ENCODE data around the gene MPDZ.

Gene MPDZ

GRCh38 chr9:13181652-13182051, 97.8 kb downstream of the MPDZ start:
- DNase-seq (ENCODE audit: low spot score) = no peak

DNA sequence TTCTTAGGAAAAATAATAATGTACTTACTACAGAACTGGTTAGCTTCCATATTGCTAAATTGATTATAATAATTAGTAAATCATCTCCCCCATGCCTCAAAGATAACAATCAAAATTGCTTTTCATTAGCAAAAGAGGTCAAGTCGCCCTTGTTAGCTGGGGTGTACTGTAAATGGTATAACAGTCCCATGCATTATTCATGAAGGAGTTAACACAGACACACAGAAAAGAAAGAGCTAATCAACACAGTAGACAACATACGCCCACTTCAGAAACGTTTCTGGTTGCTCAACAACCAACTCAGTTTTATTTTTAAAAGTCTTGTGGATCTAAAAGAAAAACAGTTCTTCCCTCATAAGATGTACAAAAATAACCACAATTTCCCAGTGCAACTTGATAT, 100.2 kb downstream of the MPDZ start:
- DNase-seq (ENCODE audit: low spot score) = no peak

DNA sequence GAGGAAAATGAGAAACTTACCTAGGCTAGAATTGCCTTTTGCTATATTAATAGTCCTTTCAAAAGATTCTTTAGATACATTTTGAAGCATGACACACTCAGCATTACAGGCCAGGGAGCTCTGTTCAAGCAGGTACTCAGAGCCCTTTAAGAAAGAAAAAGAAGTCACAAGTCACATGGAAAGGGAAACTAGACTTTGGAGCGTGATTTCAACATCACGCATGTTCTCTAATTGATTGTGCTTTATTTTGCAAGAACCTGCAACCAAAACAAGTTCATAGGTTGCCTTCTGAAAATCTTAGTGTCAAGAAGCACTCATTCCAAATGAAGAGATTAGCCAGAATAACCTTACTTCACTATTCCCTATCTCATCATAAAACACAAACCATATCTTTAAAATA, 103.8 kb downstream of the MPDZ start:
- DNase-seq (ENCODE audit: low spot score) = no peak

- no peak for DNase-seq (ENCODE audit: low spot score)
Observed at GRCh38 chr9:13174906-13175639, 104.4 kb downstream of the MPDZ start.

DNA sequence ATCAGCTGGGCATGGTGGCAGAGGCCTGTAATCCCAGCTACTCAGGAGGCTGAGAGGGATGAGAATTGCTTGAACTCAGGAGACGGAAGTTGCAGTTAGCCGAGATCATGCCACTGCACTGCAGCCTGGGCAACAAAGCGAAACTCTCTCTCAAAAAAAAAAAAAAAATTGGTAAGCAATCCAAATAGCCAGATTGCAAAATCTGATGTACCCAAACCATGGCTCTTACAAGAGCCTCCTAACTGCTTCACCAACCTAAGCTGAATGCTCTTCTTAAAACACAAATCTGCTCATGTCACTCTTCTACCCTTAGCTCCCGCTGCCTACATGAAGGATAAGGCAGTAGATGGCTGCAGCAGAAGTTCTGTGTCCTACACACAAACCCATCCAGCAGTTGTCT, 105.9 kb downstream of the MPDZ start:
- no peak for DNase-seq (ENCODE audit: low spot score)

- no peak for DNase-seq (ENCODE audit: low spot score)
Observed at GRCh38 chr9:13171261-13171660, 108.2 kb downstream of the MPDZ start.

- DNase-seq (ENCODE audit: low spot score) = no peak
Observed at GRCh38 chr9:13166996-13167395, 112.5 kb downstream of the MPDZ start.

DNA sequence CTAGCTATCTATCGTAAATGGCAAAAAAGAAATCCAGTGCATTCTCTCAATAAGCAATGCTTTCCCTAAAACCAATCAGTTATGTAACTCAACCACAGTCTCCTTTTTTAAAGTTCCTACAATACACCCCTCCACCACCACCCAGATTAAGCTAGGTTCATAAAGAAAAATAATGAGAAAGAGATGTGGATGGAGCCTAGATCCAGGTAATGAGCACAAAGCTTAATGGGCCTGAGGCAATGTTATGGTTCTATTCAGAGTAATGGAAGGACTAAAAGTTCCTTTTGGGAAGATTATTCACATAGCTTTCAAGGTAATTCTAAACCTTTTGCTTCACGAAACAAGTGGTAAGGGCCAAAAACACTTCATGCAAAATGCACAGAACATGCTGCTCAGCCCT, 113.5 kb downstream of the MPDZ start:
- DNase-seq (ENCODE audit: low spot score) = no peak

GRCh38 chr9:13165236-13165945, 114.1 kb downstream of the MPDZ start:
- DNase-seq (ENCODE audit: low spot score) = no peak

GRCh38 chr9:13163946-13164345, 115.5 kb downstream of the MPDZ start:
- no peak for DNase-seq (ENCODE audit: low spot score)

DNA sequence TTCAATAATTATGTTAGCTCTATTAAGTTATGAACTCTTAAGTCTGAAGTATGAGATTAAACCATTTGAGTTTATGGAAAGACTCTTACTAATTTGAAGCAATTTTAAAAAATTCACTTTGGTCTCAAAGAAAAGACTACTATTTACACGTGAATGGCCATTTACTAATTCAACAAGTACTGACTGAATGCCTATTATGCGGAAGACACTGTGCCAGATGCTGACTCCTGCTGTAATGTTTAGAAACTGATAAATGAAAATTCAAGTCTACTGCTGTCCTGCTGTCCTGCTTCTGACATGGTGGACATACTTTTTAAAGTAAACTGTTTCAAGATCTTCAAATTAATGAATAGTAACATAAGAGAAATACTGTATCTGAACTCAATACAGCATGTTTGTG, 116.2 kb downstream of the MPDZ start:
- no peak for DNase-seq (ENCODE audit: low spot score)

DNA sequence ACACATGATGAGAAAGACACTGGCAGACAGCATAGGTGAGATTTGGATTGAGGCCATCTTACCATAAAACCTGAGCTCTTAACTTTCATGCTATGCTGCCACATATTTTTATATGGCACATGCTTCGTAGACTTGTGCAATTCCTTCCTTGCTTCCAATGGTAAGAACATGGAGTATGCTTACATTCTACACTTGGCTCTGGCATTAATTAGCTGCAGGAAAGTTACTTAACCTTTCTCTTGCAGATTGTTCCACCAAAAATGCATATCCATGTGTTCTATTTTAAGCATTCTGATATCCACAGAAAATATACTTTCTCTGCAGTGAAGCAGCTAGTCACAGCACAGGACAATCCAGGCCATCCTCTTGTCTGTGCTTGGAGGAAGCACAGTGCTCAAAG, 119.4 kb downstream of the MPDZ start:
- DNase-seq (ENCODE audit: low spot score) = no peak

GRCh38 chr9:13158986-13159385, 120.5 kb downstream of the MPDZ start:
- DNase-seq (ENCODE audit: low spot score) = no peak

DNA sequence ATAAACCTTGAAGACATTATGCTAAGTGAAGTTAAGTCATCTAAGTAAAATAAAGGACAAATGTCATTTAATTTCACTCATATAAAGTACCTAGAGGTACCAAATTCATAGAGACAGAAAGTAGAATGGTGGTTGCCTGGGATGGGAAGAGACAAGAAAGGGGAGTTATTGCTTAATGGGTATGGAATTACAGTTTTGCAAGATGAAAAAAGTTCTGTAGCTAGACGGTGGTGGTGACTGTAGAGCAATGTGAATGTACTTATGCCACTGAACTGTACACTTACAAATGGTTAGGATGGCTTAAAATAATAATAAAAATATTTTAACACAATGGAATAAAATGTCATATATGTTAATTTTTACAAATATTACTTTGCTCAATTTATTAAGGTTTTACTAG, 128.0 kb downstream of the MPDZ start:
- no peak for DNase-seq (ENCODE audit: low spot score)

DNA sequence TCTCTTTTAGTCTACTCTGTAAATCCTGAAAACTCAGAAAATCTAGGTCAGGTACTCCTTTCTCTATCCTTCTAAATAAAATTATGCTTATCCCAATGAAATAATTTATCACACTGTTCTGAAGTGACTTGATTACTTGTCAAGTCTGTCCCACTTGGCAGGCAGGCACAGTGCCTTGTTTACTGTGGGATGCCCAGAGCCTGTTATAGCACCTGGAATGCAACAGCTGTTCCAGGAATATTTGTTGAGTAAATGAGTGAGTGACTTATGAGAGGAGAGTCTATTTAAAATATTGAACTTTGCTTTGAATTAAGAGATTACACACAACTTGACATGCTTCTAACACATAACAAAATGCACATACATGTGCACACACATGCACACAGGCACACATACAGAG, 130.0 kb downstream of the MPDZ start:
- no peak for DNase-seq (ENCODE audit: low spot score)

GRCh38 chr9:13146840-13147239, 132.7 kb downstream of the MPDZ start:
- no peak for DNase-seq (ENCODE audit: low spot score)

GRCh38 chr9:13145340-13145739, 134.2 kb downstream of the MPDZ start:
- no peak for DNase-seq (ENCODE audit: low spot score)

- DNase-seq (ENCODE audit: low spot score) = no peak
Observed at GRCh38 chr9:13144166-13144775, 135.2 kb downstream of the MPDZ start.

GRCh38 chr9:13143281-13143680, 136.2 kb downstream of the MPDZ start:
- DNase-seq (ENCODE audit: low spot score) = no peak

- no peak for DNase-seq (ENCODE audit: low spot score)
Observed at GRCh38 chr9:13142776-13143175, 136.7 kb downstream of the MPDZ start.

GRCh38 chr9:13141629-13142028, 137.9 kb downstream of the MPDZ start:
- no peak for DNase-seq (ENCODE audit: low spot score)

DNA sequence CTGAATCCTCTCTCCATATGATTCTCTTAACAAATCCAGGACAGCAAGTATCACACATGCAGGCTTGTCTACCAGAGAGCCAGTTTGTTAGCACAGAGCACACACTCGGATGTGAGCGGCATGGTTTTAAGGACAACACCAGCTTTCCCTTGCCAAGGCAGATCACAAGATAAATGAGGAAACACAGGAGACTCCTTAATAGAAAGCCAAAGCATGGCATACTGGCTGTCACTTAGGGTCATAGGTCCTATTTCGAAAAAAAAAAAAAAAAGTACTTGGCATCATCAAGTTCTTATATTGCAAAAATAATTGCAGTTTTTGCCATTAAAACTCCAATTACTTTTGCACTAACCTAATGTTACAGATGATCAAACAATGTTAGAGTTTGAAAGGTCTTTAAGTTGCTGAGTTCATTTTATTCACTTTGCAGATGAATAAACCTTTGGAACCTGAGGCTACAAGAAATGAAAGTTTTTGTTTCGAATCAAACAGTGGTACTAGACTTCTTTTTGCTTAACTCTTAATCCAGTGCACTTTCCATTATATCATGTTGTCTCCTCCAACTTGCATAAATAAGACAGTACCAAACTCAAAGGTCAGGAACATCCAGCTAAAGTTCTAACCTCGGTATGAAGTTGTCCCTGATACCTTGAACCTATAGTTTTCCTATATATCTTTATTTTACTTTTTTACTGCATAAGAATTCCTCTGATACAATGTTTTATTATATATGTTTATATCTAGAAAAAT, 138.5 kb downstream of the MPDZ start:
- no peak for DNase-seq (ENCODE audit: low spot score)
